Body of pancreas (tissue), 4 donors: ENCODE measurements around the gene GPR3.

Source experiments
- CTCF ChIP-seq, 7 experiments: fragments of 450-650 bp in 4 of 7; fragments of 200-600 bp in 3 of 7; sonication (generic) in 3 of 7; IDR thresholded peaks; one replicate each; pipeline ENCODE4 v1.5.1; 2016 to 2019; ENCODE audit warnings: antibody characterized with exemption in 7 of 7
- POLR2A ChIP-seq, 3 donors: fragments of 450-650 bp; IDR thresholded peaks; one replicate each; pipeline ENCODE4 v1.6.1; 2016; ENCODE audit warnings: antibody characterized with exemption in 3 of 3, mild to moderate bottlenecking in 2 of 3

- TF ChIP-seq CTCF (IDR thresholded peaks at IDR 0.05) (no peak), POLR2A (IDR thresholded peaks at IDR 0.05) (no peak)
Observed at GRCh38 chr1:27394282-27394658, 1.8 kb downstream of the GPR3 start.
